Tibial nerve (tissue), 4 donors: ENCODE results near the gene RNU1-3. TPM values are rescaled to one million over a fixed set of nuclear protein-coding genes. Genes with fewer than 3 reads are reported as not detected.
"Not testable (repeated sequence)": the region's sequence is repeated elsewhere in the genome, so short reads cannot be mapped to it uniquely, and the experiment has no call there.

Experiments used
- DNase-seq, 2 donors: peaks; one replicate each; pipeline ENCODE4 v3.0.0-alpha.2; 2019; ENCODE audit warnings: low spot score in 2 of 2
- H3K27ac ChIP-seq, 4 donors: fragments of 200-600 bp; sonication (generic) in 3 of 4; one replicate each; pipeline ENCODE4 v1.5.1; 2017 to 2019; ENCODE audit warnings: mild to moderate bottlenecking in 1 of 4
- H3K27me3 ChIP-seq, 2 donors: fragments of 200-600 bp; sonication (generic) in 1 of 2; one replicate each; pipeline versions ENCODE4 v1.5.1 to v1.6.0; 2017 to 2019
- H3K36me3 ChIP-seq, 3 donors: fragments of 200-600 bp; sonication (generic); one replicate each; pipeline ENCODE4 v1.5.1; 2018 to 2019
- H3K4me1 ChIP-seq, 4 donors: fragments of 200-600 bp; sonication (generic) in 3 of 4; one replicate each; pipeline ENCODE4 v1.5.1; 2017 to 2019
- H3K4me3 ChIP-seq, 4 donors: fragments of 200-600 bp; sonication (generic) in 3 of 4; one replicate each; pipeline ENCODE4 v1.5.1; 2017 to 2019; ENCODE audit warnings: mild to moderate bottlenecking in 1 of 4, moderate library complexity in 1 of 4
- H3K9me3 ChIP-seq, 4 donors: fragments of 200-600 bp; sonication (generic) in 3 of 4; one replicate each; pipeline ENCODE4 v1.5.1; 2017 to 2019
- WGBS, 2 donors: methylation state at CpG; one replicate each; pipeline ENCODE4 v1.1.5; 2018; 5-methylcytosine and 5-hydroxymethylcytosine counted together
- total RNA-seq, 4 donors: library from RNA; depleted of rRNA; stranded (reverse); fragments of >200 nt; gene quantifications; one replicate each; pipeline ENCODE4 v1.1.0, GENCODE V29; 2016

Gene RNU1-3
- total RNA-seq, 4 donors from 2014 or later: under 0.01 TPM

GRCh38 chr1:16696507-16697150 is 29.9 kb upstream of the RNU1-3 start:
- H3K4me3 ChIP-seq, H3K4me1 ChIP-seq, DNase-seq, H3K27me3 ChIP-seq, H3K9me3 ChIP-seq, H3K36me3 ChIP-seq, H3K27ac ChIP-seq: not testable (repeated sequence)
- 18 to 22% methylated on average over 13 to 25 of the region's 33 CpGs for WGBS, 2 donors

- WGBS, 2 donors: no CpG with 5 or more reads among the region's 16 CpGs
- H3K27ac ChIP-seq, H3K36me3 ChIP-seq, H3K9me3 ChIP-seq, H3K4me1 ChIP-seq, DNase-seq, H3K27me3 ChIP-seq, H3K4me3 ChIP-seq: not testable (repeated sequence)
These were observed 27.6 kb upstream of the RNU1-3 start for GRCh38 chr1:16694308-16694702.

GRCh38 chr1:16693449-16694307 is 26.9 kb upstream of the RNU1-3 start:
- WGBS, 2 donors: 0% methylated on average over 9 of the region's 96 CpGs; no CpG with 5 or more reads in 1 of the 2 donors
- not testable (repeated sequence) for H3K4me3 ChIP-seq, H3K27ac ChIP-seq, DNase-seq, H3K27me3 ChIP-seq, H3K4me1 ChIP-seq, H3K36me3 ChIP-seq, H3K9me3 ChIP-seq

GRCh38 chr1:16692717-16693448 is 26.1 kb upstream of the RNU1-3 start:
- WGBS, 2 donors: 0% methylated on average over 5 of the region's 79 CpGs; no CpG with 5 or more reads in 1 of the 2 donors
- DNase-seq, H3K27ac ChIP-seq: not testable (repeated sequence)

GRCh38 chr1:16692283-16692682 is 25.5 kb upstream of the RNU1-3 start:
- 21 to 56% methylated on average over 28 to 29 of the region's 39 CpGs for WGBS, 2 donors
- not testable (repeated sequence) for H3K4me1 ChIP-seq, H3K9me3 ChIP-seq, H3K27me3 ChIP-seq, H3K27ac ChIP-seq, DNase-seq, H3K4me3 ChIP-seq, H3K36me3 ChIP-seq

More at GRCh38 chr1:16692717-16693448, 26.1 kb upstream of the RNU1-3 start:
- H3K4me3 ChIP-seq, H3K9me3 ChIP-seq, H3K36me3 ChIP-seq, H3K4me1 ChIP-seq, H3K27me3 ChIP-seq: not testable (repeated sequence)

- H3K27me3 ChIP-seq, H3K4me3 ChIP-seq, H3K4me1 ChIP-seq, H3K9me3 ChIP-seq, H3K27ac ChIP-seq, DNase-seq, H3K36me3 ChIP-seq: not testable (repeated sequence)
- no CpG with 5 or more reads among the region's 13 CpGs for WGBS, 2 donors
These were observed 24.4 kb upstream of the RNU1-3 start for GRCh38 chr1:16690971-16691682.

GRCh38 chr1:16687132-16687800 is 20.5 kb upstream of the RNU1-3 start:
- not testable (repeated sequence) for DNase-seq, H3K36me3 ChIP-seq
- whole genome bisulfite sequencing, 2 donors: 77 to 84% methylated on average over 13 of the region's 13 CpGs

GRCh38 chr1:16685445-16686371 is 19.0 kb upstream of the RNU1-3 start:
- WGBS, 2 donors: 36 to 40% methylated on average over 37 of the region's 37 CpGs
- not testable (repeated sequence) for H3K4me3 ChIP-seq, H3K9me3 ChIP-seq, DNase-seq, H3K27me3 ChIP-seq, H3K27ac ChIP-seq, H3K4me1 ChIP-seq, H3K36me3 ChIP-seq

More at GRCh38 chr1:16687132-16687800, 20.5 kb upstream of the RNU1-3 start:
- not testable (repeated sequence) for H3K27ac ChIP-seq, H3K9me3 ChIP-seq, H3K4me1 ChIP-seq, H3K4me3 ChIP-seq, H3K27me3 ChIP-seq
